K562 (cell line): Measurements from ENCODE around the gene CPM. TPM values are rescaled to one million over a fixed set of nuclear protein-coding genes. Genes with fewer than 3 reads are reported as not detected.

Experiments used
- ATAC-seq: fragments of 200-7000 bp; cut with Tn5 transposase; 3 replicates; pipeline ENCODE4 v1.9.1; 2020; ENCODE audit warnings: moderate library complexity
- BruUV-seq: library from RNA; stranded (reverse); fragments of 400-500 nt; replicated peaks from 2 replicates; lab custom pipeline; 2021; lab: Mats Ljungman, UMichigan
- CTCF ChIA-PET: fragments of 300-600 bp; formaldehyde crosslinking; extraction: SDS; loops from one replicate; lab custom pipeline; 2021; ENCODE audit warnings: low intra/inter-chr PET ratio; lab: Yijun Ruan, JAX
- POLR2A ChIA-PET: fragments of 300-600, 350-650 bp; sonication (Branson Sonifier 250); formaldehyde crosslinking; extraction: SDS; loops from one replicate; lab custom pipeline; 2021; ENCODE audit warnings: antibody characterized with exemption, inconsistent platforms; lab: Yijun Ruan, JAX
- DNase-seq, 4 experiments: peaks; one replicate each; pipeline versions ENCODE4 v3.0.0 to v3.0.0-alpha.2; 2011 to 2018; ENCODE audit warnings: low spot score in 3 of 4, mixed read lengths in 3 of 4; ENCODE audit errors: extremely low read depth in 1 of 4
- FAIRE-seq: peaks from 2 replicates; lab custom pipeline; 2011; peaks lifted over from hg19 to GRCh38; lab: Jason Lieb, UNC
- H2AFZ ChIP-seq: 2 replicates; pipeline ENCODE4 v1.6.0; 2011; ENCODE audit warnings: low read depth, low read length, control low read depth, inconsistent platforms
- H3K27ac ChIP-seq: fragments of 200-600 bp; 3 replicates; pipeline ENCODE4 v1.8.0; 2011; ENCODE audit warnings: low read depth, mild to moderate bottlenecking, control low read depth, inconsistent platforms, low read length, moderate library complexity, mixed read lengths; ENCODE audit errors: extremely low read depth
- H3K27me3 ChIP-seq, 2 experiments: fragments of 300-600 bp in 1 of 2; 2 replicates in 1 of 2; 3 replicates in 1 of 2; pipeline versions ENCODE4 v1.6.0 to v1.8.0; 2011; ENCODE audit warnings: inconsistent platforms in 2 of 2, low read length in 2 of 2, mild to moderate bottlenecking in 1 of 2, mixed read lengths in 1 of 2, moderate library complexity in 1 of 2; ENCODE audit not compliant: control insufficient read depth in 2 of 2, insufficient read depth in 2 of 2
- H3K36me3 ChIP-seq: fragments of 300-600 bp; 3 replicates; pipeline ENCODE4 v1.8.0; 2011; ENCODE audit warnings: mild to moderate bottlenecking, low read length, inconsistent platforms; ENCODE audit not compliant: control insufficient read depth, insufficient read depth
- H3K4me1 ChIP-seq, 2 experiments: fragments of 200-600 bp in 1 of 2; replicated peaks in 1 of 2; 2 replicates in 1 of 2; 3 replicates in 1 of 2; pipeline versions ENCODE4 v1.5.1 to v1.8.0; 2011; ENCODE audit warnings: inconsistent platforms in 2 of 2, low read length in 2 of 2, mild to moderate bottlenecking in 1 of 2, mixed read lengths in 1 of 2, moderate library complexity in 1 of 2; ENCODE audit not compliant: control insufficient read depth in 2 of 2, insufficient read depth in 2 of 2
- H3K4me2 ChIP-seq: 2 replicates; pipeline ENCODE4 v1.6.1; 2011; ENCODE audit warnings: low read length, control low read depth, inconsistent platforms, mixed read lengths; ENCODE audit not compliant: insufficient read depth
- H3K4me3 ChIP-seq: fragments of 200-600 bp; sonication (generic), shearing (Covaris generic); 2 replicates; pipeline ENCODE4 v1.5.1; 2016; ENCODE audit warnings: control low read depth, inconsistent platforms
- H3K79me2 ChIP-seq: fragments of 200-600 bp; 3 replicates; pipeline ENCODE4 v1.8.0; 2011; ENCODE audit warnings: low read length, inconsistent platforms; ENCODE audit not compliant: control insufficient read depth, insufficient read depth
- H3K9ac ChIP-seq, 2 experiments: 2 replicates each; pipeline versions ENCODE4 v1.6.0 to v1.6.1; 2011; ENCODE audit warnings: low read depth in 2 of 2, low read length in 2 of 2, control low read depth in 1 of 2, inconsistent platforms in 1 of 2, mild to moderate bottlenecking in 1 of 2, mixed read lengths in 1 of 2; ENCODE audit not compliant: insufficient read depth in 1 of 2
- H3K9me1 ChIP-seq: one replicate; pipeline ENCODE4 v1.6.0; 2011; ENCODE audit warnings: inconsistent platforms, mild to moderate bottlenecking, low read length, moderate library complexity; ENCODE audit not compliant: control insufficient read depth, insufficient read depth
- H3K9me3 ChIP-seq: replicated peaks from 2 replicates; pipeline ENCODE4 v1.5.1; 2011; ENCODE audit warnings: low read depth, low read length, inconsistent platforms; ENCODE audit not compliant: control insufficient read depth, insufficient read depth
- H4K20me1 ChIP-seq: replicated peaks from 2 replicates; pipeline ENCODE4 v1.6.1; 2011; ENCODE audit warnings: low read length, inconsistent platforms, mixed read lengths; ENCODE audit not compliant: control insufficient read depth, insufficient read depth
- ATF1 ChIP-seq, 2 experiments: fragments of 450-650 bp in 1 of 2; IDR thresholded peaks; 2 replicates each; pipeline ENCODE4 v1.6.1; 2016; ENCODE audit warnings: missing compliant biosample characterization in 1 of 2, missing genetic modification characterization in 1 of 2
- CHD2 ChIP-seq: IDR thresholded peaks from 2 replicates; pipeline ENCODE4 v1.6.1; 2011; ENCODE audit warnings: low read depth, low read length
- FOSL1 ChIP-seq: fragments of 200-800 bp; sonication (Bioruptor generic); conservative IDR thresholded peaks from 2 replicates; pipeline ENCODE4 v1.6.1; 2016; ENCODE audit warnings: missing genetic modification characterization, missing compliant biosample characterization
- JUND ChIP-seq, 2 experiments: IDR thresholded peaks; 2 replicates in 1 of 2; 3 replicates in 1 of 2; pipeline ENCODE4 v1.6.1; 2011; ENCODE audit warnings: borderline replicate concordance in 2 of 2, low read depth in 2 of 2, low read length in 2 of 2, improper control_type of control experiment in 1 of 2, missing biosample characterization in 1 of 2, missing genetic modification characterization in 1 of 2, missing genetic modification reagents in 1 of 2
- MEIS2 ChIP-seq: fragments of 450-650 bp; IDR thresholded peaks from 2 replicates; pipeline ENCODE4 v1.6.1; 2014; ENCODE audit warnings: mild to moderate bottlenecking; ENCODE audit not compliant: partially characterized antibody
- SAFB ChIP-seq: fragments of 200-400 bp; formaldehyde crosslinking; IDR thresholded peaks from 2 replicates; pipeline ENCODE4 v1.6.1; 2017; ENCODE audit warnings: low read depth, low read length, borderline replicate concordance
- WGBS: fragments of 100-300 bp; shearing (Covaris generic); methylation state at CpG from one replicate; pipeline ENCODE4 v1.1.6; 2016; ENCODE audit warnings: low coverage, mixed read lengths; ENCODE audit not compliant: insufficient coverage; ENCODE audit errors: missing lambda C conversion rate; 5-methylcytosine and 5-hydroxymethylcytosine counted together
- in situ Hi-C: fragments of 300-500 bp; cut with MboI; formaldehyde crosslinking; loops from 4 replicates; pipeline ENCODE4 v1.15.0; 2018; ENCODE audit warnings: inconsistent platforms, mixed read lengths
- intact Hi-C: fragments of 100-400 bp; cut with micrococcal nuclease; formaldehyde crosslinking; loops from 2 replicates; pipeline ENCODE4 v1.14.2; 2022
- polyA plus RNA-seq, 8 experiments: library from polyadenylated mRNA; depleted of rRNA in 4 of 8; stranded (reverse) in 5 of 8; unstranded in 3 of 8; fragments of >200 nt; fragmentation: Nextera tagmentation in 2 of 8; fragmentation: Illumina TruSeq in 1 of 8; extraction: Ambion mirVana in 2 of 8; extraction: Trizol in 1 of 8; gene quantifications; 2 replicates each; pipeline versions ENCODE4 v1.2.1 to v1.2.3, GENCODE V29; 2011 to 2014; ENCODE audit warnings: inconsistent platforms in 1 of 8, missing spikeins in 1 of 8
- total RNA-seq, 7 experiments: library from RNA; depleted of rRNA in 6 of 7; stranded (reverse); fragments of >200 nt in 6 of 7; fragmentation: Illumina TruSeq in 2 of 7; extraction: Trizol in 2 of 7; gene quantifications; 2 replicates each; pipeline versions ENCODE4 v1.2.1 to v1.2.3, GENCODE V29; 2011 to 2021; ENCODE audit warnings: low replicate concordance in 1 of 7

The CPM gene
- total and polyA plus RNA-seq, 9 of the 15 experiments (the other 6 are each of a cell fraction or from before 2014, with no cell fraction given): 0.31 TPM; not detected in 8

DNA sequence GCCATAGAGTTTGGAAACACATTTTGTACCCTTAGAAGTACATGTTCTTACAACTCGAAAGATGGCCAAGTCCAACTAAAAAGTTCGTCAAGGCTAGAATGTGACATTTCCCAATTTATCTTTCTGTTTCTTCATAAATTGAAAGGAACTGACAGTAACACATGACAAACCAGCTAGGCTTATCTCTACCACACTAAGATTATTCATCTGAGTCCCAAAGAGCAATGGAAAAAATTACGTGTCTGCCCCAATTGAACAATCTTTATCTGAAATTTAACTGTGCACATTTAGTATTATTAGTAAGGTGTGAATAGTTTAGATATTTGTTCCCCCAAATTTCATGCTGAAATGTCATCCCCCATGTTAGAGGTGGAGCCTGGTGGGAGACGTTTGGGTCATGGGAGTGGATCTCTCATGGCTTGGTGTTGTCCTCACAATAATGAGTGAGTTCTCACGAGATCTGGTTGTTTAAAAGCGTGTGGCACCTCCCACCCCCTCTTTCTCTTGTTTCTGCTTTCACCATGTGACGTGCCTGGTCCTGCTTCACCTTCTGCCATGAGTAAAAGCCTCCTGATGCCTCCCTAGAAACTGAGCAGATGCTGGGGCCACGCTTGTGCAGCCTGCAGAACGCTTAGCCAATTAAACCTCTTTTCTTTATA is 13.3 kb downstream of the CPM start:
- intact Hi-C loops (no loop called here), in situ Hi-C loops (no loop called here)
- 0% methylated on average over 9 of the region's 9 CpGs for WGBS
- H3K27me3 ChIP-seq: peaks cover 4 to 5% of the 10 kb centered on the region in 2 experiments; a peak in 3 of 5 replicates
- BruUV-seq: no TSS peak
- no peaks in the 10 kb centered on the region for H3K36me3 ChIP-seq
- H2AFZ ChIP-seq: no peak overlapping the region
- POLR2A ChIA-PET: no interaction called here
- H3K4me3 ChIP-seq: no peak overlapping the region
- ATAC-seq (no peak), DNase-seq (no peak), FAIRE-seq (no peak)
- no peak overlapping the region for H3K4me2 ChIP-seq
- no peak overlapping the region for H3K9ac ChIP-seq
- H3K27ac ChIP-seq: no peak overlapping the region
- TF ChIP-seq CHD2: peak; percentile 63; the same call in 1 of the 2 replicates
- no peak for TF ChIP-seq SAFB
- no peak for TF ChIP-seq ATF1 (CRISPR knock-in tag; IDR thresholded peaks at IDR 0.05)
- 0 out of 2 replicates have a peak, but pooled peaks have one; percentile 10 for TF ChIP-seq ATF1 (tag; IDR thresholded peaks at IDR 0.05)
- TF ChIP-seq FOSL1: peak; percentile 87
- no peak for TF ChIP-seq JUND (IDR thresholded peaks at IDR 0.05; ENCODE audit: borderline replicate concordance, low read depth, low read length)
- peak; percentile 60; the same call in 1 of the 3 replicates for TF ChIP-seq JUND (tag; IDR thresholded peaks at IDR 0.05; ENCODE audit: borderline replicate concordance, low read depth, low read length)
- TF ChIP-seq MEIS2: peak; percentile 38
- no peaks in the 10 kb centered on the region for H3K9me1 ChIP-seq
- 0 out of 2 replicates have a peak, but pooled peaks cover 2% of the 10 kb centered on the region for H3K9me3 ChIP-seq
- CTCF ChIA-PET: no interaction called here
- H3K79me2 ChIP-seq: no peaks in the 10 kb centered on the region
- no peaks in the 10 kb centered on the region for H3K4me1 ChIP-seq
- H4K20me1 ChIP-seq: no peaks in the 10 kb centered on the region
